CD4-positive, CD25-positive, alpha-beta regulatory T cell (primary cell): ENCODE data around the gene OPRM1. TPM values are rescaled to one million over a fixed set of nuclear protein-coding genes. Genes with fewer than 3 reads are reported as not detected.
"Not testable (repeated sequence)": the region's sequence is repeated elsewhere in the genome, so short reads cannot be mapped to it uniquely, and the experiment has no call there.

Experiments used
- ATAC-seq, 2 donors: fragments of 150-1000 bp; cut with Tn5 transposase; one replicate each; pipeline ENCODE4 v1.10.0; 2021; ENCODE audit warnings: low read depth in 2 of 2, moderate number of reproducible peaks in 2 of 2, moderate library complexity in 1 of 2
- DNase-seq, 3 donors: peaks; one replicate each; pipeline versions ENCODE4 v3.0.0 to v3.0.0-alpha.2; 2012 to 2022; ENCODE audit warnings: mixed read lengths in 1 of 3
- H3K27ac ChIP-seq: one replicate; pipeline ENCODE4 v1.7.0; 2013; ENCODE audit warnings: mild to moderate bottlenecking, low read length; ENCODE audit not compliant: insufficient read depth, poor library complexity, severe bottlenecking
- H3K27me3 ChIP-seq: one replicate; pipeline ENCODE4 v1.7.0; 2013; ENCODE audit warnings: low read length; ENCODE audit not compliant: control insufficient read depth, insufficient read depth
- H3K36me3 ChIP-seq: one replicate; pipeline ENCODE4 v1.7.0; 2013; ENCODE audit warnings: mild to moderate bottlenecking, low read length, moderate library complexity; ENCODE audit not compliant: control insufficient read depth, insufficient read depth
- H3K4me1 ChIP-seq: 2 replicates; pipeline ENCODE4 v1.7.0; 2013; ENCODE audit warnings: mild to moderate bottlenecking, low read length; ENCODE audit not compliant: insufficient read depth, control insufficient read depth, poor library complexity, severe bottlenecking
- H3K4me3 ChIP-seq: one replicate; pipeline ENCODE4 v1.7.0; 2013; ENCODE audit warnings: low read depth, mild to moderate bottlenecking, low read length, moderate library complexity
- H3K9me3 ChIP-seq, 2 experiments: 1 replicate in 1 of 2; 2 replicates in 1 of 2; pipeline ENCODE4 v1.7.0; 2013; ENCODE audit warnings: low read length in 2 of 2, mild to moderate bottlenecking in 1 of 2, moderate library complexity in 1 of 2; ENCODE audit not compliant: control insufficient read depth in 2 of 2
- H3K27ac Mint-ChIP-seq, 3 donors: one replicate each; pipeline ENCODE4 v1.8.0; 2020 to 2022; ENCODE audit warnings: mild to moderate bottlenecking in 3 of 3, mixed read lengths in 3 of 3, moderate library complexity in 2 of 3
- H3K27me3 Mint-ChIP-seq: one replicate; pipeline ENCODE4 v1.8.0; 2022; ENCODE audit warnings: mild to moderate bottlenecking, mixed read lengths
- H3K36me3 Mint-ChIP-seq: one replicate; pipeline ENCODE4 v1.8.0; 2020; ENCODE audit warnings: mixed read lengths
- H3K4me1 Mint-ChIP-seq, 4 donors: one replicate each; pipeline ENCODE4 v1.8.0; 2020 to 2022; ENCODE audit warnings: mixed read lengths in 4 of 4, mild to moderate bottlenecking in 1 of 4
- H3K4me3 Mint-ChIP-seq, 4 donors: one replicate each; pipeline ENCODE4 v1.8.0; 2020 to 2022; ENCODE audit warnings: mild to moderate bottlenecking in 4 of 4, mixed read lengths in 4 of 4, moderate library complexity in 3 of 4
- H3K9me3 Mint-ChIP-seq, 7 donors: one replicate each; pipeline ENCODE4 v1.8.0; 2020 to 2022; ENCODE audit warnings: mixed read lengths in 7 of 7, mild to moderate bottlenecking in 3 of 7, moderate library complexity in 2 of 7
- polyA plus RNA-seq, 4 donors: library from polyadenylated mRNA; unstranded; fragments of 300-500 nt; fragmentation: Illumina TruSeq; gene quantifications; one replicate each; pipeline ENCODE4 v1.2.3, GENCODE V29; 2021
- total RNA-seq: library from RNA; stranded (reverse); gene quantifications from one replicate; pipeline ENCODE4 v1.2.3, GENCODE V29; 2022

The OPRM1 gene
- total and polyA plus RNA-seq, 5 donors from 2014 or later, result not detected

DNA sequence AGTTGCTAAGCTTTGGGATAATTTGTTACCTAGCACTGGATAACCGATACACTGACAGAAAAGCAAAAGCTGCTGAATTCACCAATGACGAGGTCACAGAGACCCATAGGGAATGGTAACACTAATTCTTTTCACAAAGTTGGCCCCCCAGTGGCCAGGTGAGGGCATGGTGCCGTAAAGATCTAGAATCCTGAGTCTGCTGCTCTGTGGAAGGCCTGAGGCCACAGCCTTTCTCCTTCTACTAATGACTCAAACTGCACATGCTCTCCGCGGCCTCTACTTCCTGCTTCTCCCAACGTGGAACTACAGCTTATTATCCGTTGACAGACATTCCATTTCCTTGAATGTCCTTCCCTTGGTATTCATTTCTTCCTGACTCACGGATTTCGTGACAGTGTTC is 127.1 kb downstream of the OPRM1 start:
- Mint-ChIP-seq H3K27me3 (no peaks in the 10 kb centered on the region), H3K4me1 (peaks cover 11 to 59% (median 44%) of the 10 kb centered on the region in 4 donors), H3K9me3 (no peaks in the 10 kb centered on the region), H3K4me3 (no peak overlapping the region), H3K36me3 (peaks cover 50% of the 10 kb centered on the region), H3K27ac (peak overlapping the region; percentile 29 to 49 (median 45))
- DNase-seq, result no peak
- H3K4me1 ChIP-seq, result peaks cover 17% of the 10 kb centered on the region
- no peaks in the 10 kb centered on the region for H3K27me3 ChIP-seq
- no peaks in the 10 kb centered on the region for H3K9me3 ChIP-seq
- H3K36me3 ChIP-seq, result peaks cover 75% of the 10 kb centered on the region
- no peak overlapping the region for H3K4me3 ChIP-seq
- H3K27ac ChIP-seq, result no peak overlapping the region
- ATAC-seq, result peak in 1 of 2 donors; percentile 40

DNA sequence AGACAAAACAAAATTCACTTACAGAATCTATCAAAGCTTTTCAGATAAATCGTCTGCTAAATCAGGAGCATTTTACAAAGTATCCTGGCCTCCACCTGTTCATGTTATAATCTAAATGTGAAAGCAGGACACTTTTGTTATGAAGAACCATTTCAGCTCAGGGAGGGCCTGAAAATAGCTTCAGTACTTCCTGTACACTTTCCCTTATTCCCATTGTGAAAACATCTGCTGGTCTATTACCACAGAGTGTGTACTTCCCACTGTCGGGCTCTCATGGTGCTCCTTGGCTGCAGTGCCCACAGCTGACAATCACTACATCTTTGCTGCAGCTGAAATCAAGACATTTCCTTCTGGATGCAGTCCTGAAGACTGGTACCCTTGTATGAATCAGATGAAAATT is 128.1 kb downstream of the OPRM1 start:
- Histone ChIP-seq H3K4me3 (no peak overlapping the region), H3K36me3 (peaks cover 74% of the 10 kb centered on the region), H3K9me3 (no peaks in the 10 kb centered on the region), H3K27ac (peak overlapping the region; percentile 16), H3K27me3 (no peaks in the 10 kb centered on the region), H3K4me1 (peaks cover 17% of the 10 kb centered on the region)
- ATAC-seq, result no peak
- no peaks in the 10 kb centered on the region for H3K27me3 Mint-ChIP-seq
- peaks cover 11 to 69% (median 49%) of the 10 kb centered on the region in 4 donors for H3K4me1 Mint-ChIP-seq
- no peaks in the 10 kb centered on the region for H3K9me3 Mint-ChIP-seq
- DNase-seq, result no peak
- no peak overlapping the region for H3K4me3 Mint-ChIP-seq
- peaks cover 59% of the 10 kb centered on the region for H3K36me3 Mint-ChIP-seq
- H3K27ac Mint-ChIP-seq, result peak overlapping the region; percentile 20 to 45 (median 26)

DNA sequence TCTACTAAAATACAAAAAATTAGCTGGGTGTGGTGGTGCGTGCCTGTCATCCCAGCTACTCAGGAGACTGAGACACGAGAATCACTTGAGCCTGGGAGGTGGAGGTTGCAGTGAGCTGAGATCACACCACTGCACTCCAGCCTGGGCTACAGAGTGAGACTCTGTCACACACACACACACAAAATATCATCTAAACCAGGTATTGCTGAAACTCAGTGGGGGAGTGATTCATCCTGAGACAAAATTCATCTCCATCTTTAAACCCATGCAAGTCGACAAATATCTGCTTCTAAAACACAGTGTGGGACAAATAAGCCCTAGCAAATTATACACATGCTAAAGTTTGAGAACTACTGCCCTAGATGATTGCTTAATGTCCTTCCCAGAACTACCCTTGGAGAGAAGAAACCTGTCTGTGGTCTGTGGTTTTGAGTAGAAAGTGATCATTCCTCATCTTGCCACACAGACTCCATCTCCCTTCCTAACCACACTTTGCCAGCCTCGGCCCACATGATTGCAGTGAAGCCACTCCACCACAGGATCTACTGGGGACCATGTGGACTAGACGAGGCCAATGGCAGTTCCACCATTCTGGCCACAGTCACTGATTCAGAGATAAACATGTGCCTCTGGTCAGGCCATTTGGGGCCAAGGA is 130.3 kb downstream of the OPRM1 start:
- ATAC-seq (no peak), DNase-seq (no peak)
- Histone ChIP-seq H3K36me3 (peaks cover 63% of the 10 kb centered on the region), H3K27me3 (no peaks in the 10 kb centered on the region), H3K4me3 (no peak overlapping the region), H3K4me1 (peaks cover 17% of the 10 kb centered on the region), H3K27ac (no peak overlapping the region), H3K9me3 (no peaks in the 10 kb centered on the region)
- Mint-ChIP-seq H3K9me3 (peaks cover 0 to 5% (median 3%) of the 10 kb centered on the region in 7 donors), H3K27ac (peak overlapping the region; percentile 62 to 71 (median 66)), H3K4me1 (peaks cover 20 to 89% (median 64%) of the 10 kb centered on the region in 4 donors), H3K4me3 (no peak overlapping the region), H3K36me3 (peaks cover 77% of the 10 kb centered on the region), H3K27me3 (no peaks in the 10 kb centered on the region)

DNA sequence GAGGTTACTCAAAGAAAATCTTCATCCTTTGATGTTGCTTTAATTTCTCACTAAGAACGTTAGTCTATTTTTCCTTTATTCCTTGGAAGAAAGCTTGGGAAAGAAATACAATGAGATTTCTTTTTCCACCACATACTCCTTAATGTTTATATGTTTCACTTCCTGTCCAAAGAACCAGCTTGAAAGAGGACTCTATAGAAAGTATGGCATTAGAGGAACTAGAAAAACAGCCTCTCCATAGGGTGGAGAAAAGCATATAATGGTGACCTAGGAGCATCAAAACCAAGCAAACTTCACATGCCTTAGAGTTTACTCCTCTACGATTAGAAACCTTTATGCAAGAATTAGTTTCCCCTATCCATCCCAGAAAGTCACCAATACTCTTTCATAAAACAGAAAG is 131.1 kb downstream of the OPRM1 start:
- no peak for ATAC-seq
- Histone ChIP-seq H3K36me3 (peaks cover 58% of the 10 kb centered on the region), H3K27me3 (no peaks in the 10 kb centered on the region), H3K27ac (no peak overlapping the region), H3K4me3 (no peak overlapping the region), H3K9me3 (no peaks in the 10 kb centered on the region), H3K4me1 (peaks cover 12% of the 10 kb centered on the region)
- peaks cover 0 to 7% (median 4%) of the 10 kb centered on the region in 7 donors for H3K9me3 Mint-ChIP-seq
- DNase-seq, result no peak
- H3K36me3 Mint-ChIP-seq, result peaks cover 81% of the 10 kb centered on the region
- H3K4me1 Mint-ChIP-seq, result peaks cover 24 to 92% (median 67%) of the 10 kb centered on the region in 4 donors
- peak overlapping the region in 2 of 4 donors; percentile 22 to 48 for H3K4me3 Mint-ChIP-seq
- H3K27ac Mint-ChIP-seq, result peak overlapping the region; percentile 61 to 66 (median 62)
- H3K27me3 Mint-ChIP-seq, result no peaks in the 10 kb centered on the region

DNA sequence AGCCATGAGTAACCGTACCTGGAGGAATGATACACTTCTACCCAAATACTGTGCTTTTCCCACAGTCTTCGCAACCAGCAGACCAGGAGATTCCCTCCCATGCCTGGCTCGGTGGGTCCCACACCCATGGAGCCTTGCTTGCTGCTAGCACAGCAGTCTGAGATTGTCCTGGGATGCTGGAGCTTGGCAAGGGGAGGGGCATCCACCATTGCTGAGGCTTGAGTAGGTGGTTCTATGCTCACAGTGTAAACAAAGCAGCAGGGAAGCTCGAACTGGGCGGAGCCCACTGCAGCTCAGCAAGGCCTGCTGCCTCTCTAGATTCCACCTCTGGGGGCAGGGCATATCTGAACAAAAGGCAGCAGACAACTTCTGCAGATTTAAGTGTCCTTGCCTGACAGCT is 133.4 kb downstream of the OPRM1 start:
- Mint-ChIP-seq H3K4me3 (peak overlapping the region in 2 of 4 donors; percentile 9 to 70), H3K9me3 (peaks cover 1 to 21% (median 4%) of the 10 kb centered on the region in 7 donors), H3K4me1 (peaks cover 33 to 94% (median 74%) of the 10 kb centered on the region in 4 donors), H3K27ac (peak overlapping the region in 1 of 3 donors; percentile 66), H3K36me3 (peaks cover 79% of the 10 kb centered on the region)
- H3K4me1 ChIP-seq, DNase-seq, ATAC-seq, H3K9me3 ChIP-seq, H3K4me3 ChIP-seq, H3K27ac ChIP-seq, H3K27me3 ChIP-seq, H3K27me3 Mint-ChIP-seq: not testable (repeated sequence)
- peaks cover 36% of the 10 kb centered on the region for H3K36me3 ChIP-seq

DNA sequence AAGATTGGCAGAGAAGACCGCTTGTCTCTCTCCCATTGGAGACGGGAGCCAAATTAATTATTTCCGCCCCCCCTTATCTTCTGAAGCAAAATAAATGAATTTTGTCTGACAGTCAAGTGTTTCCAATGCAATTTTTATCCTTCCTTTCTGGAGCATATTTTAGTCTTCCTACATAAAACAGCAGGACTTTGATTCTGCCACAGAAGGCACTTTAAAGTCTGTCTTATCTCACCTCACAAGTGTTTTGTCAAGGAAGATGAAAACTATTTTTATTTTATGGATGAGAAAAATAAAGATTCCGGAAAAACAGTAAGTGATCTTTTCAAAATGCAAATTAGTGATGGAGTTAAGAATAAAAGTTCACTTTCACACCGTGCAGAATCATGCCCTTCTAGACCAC is 140.4 kb downstream of the OPRM1 start:
- Histone ChIP-seq H3K27me3 (no peaks in the 10 kb centered on the region), H3K4me1 (peaks cover 9% of the 10 kb centered on the region), H3K27ac (no peak overlapping the region), H3K4me3 (no peak overlapping the region), H3K36me3 (peaks cover 18% of the 10 kb centered on the region), H3K9me3 (no peaks in the 10 kb centered on the region)
- Mint-ChIP-seq H3K4me1 (peaks cover 46 to 82% (median 67%) of the 10 kb centered on the region in 4 donors), H3K27me3 (no peaks in the 10 kb centered on the region), H3K9me3 (peaks cover 0 to 23% (median 3%) of the 10 kb centered on the region in 7 donors), H3K27ac (peak overlapping the region in 1 of 3 donors; percentile 48), H3K36me3 (peaks cover 78% of the 10 kb centered on the region), H3K4me3 (peak overlapping the region in 1 of 4 donors; percentile 73)
- ATAC-seq (no peak), DNase-seq (no peak)

DNA sequence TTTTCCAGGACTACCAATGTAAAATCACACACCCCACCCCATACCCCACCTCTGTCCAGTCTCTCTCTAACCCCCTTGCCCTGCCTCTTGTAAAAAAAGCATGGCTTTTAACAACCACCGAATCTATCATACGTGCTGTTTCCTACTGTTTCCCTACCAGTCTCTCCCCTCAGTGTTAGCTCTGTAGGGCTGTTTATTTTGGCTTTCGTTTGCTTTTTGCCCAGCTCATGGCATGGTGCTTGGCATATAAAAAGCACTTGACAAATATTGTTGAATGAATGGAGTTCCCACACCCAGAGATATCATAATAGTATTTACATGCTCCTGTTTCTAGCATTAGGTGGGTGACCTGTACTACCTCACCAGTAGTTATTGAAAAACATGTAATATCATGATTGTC is 148.2 kb downstream of the OPRM1 start:
- Histone ChIP-seq H3K36me3 (peaks cover 73% of the 10 kb centered on the region), H3K4me3 (no peak overlapping the region), H3K4me1 (peaks cover 13% of the 10 kb centered on the region), H3K27me3 (no peaks in the 10 kb centered on the region), H3K9me3 (no peaks in the 10 kb centered on the region), H3K27ac (no peak overlapping the region)
- DNase-seq, result no peak
- H3K36me3 Mint-ChIP-seq, result peaks cover 66% of the 10 kb centered on the region
- H3K27ac Mint-ChIP-seq, result peak overlapping the region in 2 of 3 donors; percentile 43 to 78
- H3K27me3 Mint-ChIP-seq, result no peaks in the 10 kb centered on the region
- H3K4me1 Mint-ChIP-seq, result peaks cover 53 to 80% (median 71%) of the 10 kb centered on the region in 4 donors
- no peak for ATAC-seq
- peak overlapping the region in 3 of 4 donors; percentile 12 to 18 (median 16) for H3K4me3 Mint-ChIP-seq
- peaks cover 0 to 2% (median 0%) of the 10 kb centered on the region in 7 donors for H3K9me3 Mint-ChIP-seq

DNA sequence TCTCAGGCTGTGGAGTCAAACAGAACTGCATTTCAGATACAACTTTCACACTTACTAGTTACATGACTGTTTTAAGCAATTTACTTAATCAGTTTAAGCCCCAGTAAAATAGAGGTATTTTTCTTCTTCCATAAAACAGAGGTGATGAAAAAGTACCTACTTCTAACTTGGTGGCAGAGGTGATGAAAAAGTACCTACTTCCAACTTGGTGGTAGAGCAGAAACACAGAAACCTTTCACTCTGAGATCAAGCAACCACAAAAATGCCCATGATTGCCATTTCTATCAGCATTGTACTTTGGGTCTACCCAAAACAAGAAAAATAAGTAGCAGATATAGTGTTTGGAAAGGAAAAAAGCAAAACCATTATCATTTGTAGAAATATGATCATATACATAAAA is 148.7 kb downstream of the OPRM1 start:
- Mint-ChIP-seq H3K4me3 (peak overlapping the region in 1 of 4 donors; percentile 18), H3K27me3 (no peaks in the 10 kb centered on the region), H3K9me3 (peaks cover 0 to 2% (median 0%) of the 10 kb centered on the region in 7 donors), H3K27ac (no peak overlapping the region), H3K4me1 (peaks cover 54 to 80% (median 68%) of the 10 kb centered on the region in 4 donors), H3K36me3 (peaks cover 66% of the 10 kb centered on the region)
- no peak overlapping the region for H3K27ac ChIP-seq
- H3K27me3 ChIP-seq, result no peaks in the 10 kb centered on the region
- DNase-seq (no peak), ATAC-seq (no peak)
- no peak overlapping the region for H3K4me3 ChIP-seq
- H3K4me1 ChIP-seq, result peaks cover 13% of the 10 kb centered on the region
- H3K9me3 ChIP-seq, result no peaks in the 10 kb centered on the region
- H3K36me3 ChIP-seq, result peaks cover 71% of the 10 kb centered on the region
